ENCODE measurements around the gene FBXO3.
"Not testable (repeated sequence)": the region's sequence is repeated elsewhere in the genome, so short reads cannot be mapped to it uniquely, and the experiment has no call there.

Gene FBXO3

DNA sequence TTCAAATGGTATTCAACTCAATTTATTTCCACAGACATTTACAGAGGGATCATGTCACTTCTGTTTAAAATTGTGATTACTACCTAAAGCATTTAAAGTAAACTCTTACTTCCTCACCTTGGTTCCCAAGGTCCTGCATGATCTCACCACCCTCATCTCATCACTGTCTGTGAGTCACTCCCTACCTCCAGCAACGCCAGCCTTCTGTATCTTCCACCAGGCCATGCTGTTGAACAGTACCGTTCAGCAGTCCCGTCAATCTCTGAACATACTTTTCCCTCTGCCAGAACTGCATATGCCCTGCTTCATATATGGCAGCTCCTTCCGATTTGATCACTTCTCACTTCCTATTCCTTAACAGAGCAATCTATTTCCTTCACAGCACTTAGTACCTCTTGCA lies 2.0 kb downstream of the FBXO3 start:
- DNase-seq: no peak

DNA sequence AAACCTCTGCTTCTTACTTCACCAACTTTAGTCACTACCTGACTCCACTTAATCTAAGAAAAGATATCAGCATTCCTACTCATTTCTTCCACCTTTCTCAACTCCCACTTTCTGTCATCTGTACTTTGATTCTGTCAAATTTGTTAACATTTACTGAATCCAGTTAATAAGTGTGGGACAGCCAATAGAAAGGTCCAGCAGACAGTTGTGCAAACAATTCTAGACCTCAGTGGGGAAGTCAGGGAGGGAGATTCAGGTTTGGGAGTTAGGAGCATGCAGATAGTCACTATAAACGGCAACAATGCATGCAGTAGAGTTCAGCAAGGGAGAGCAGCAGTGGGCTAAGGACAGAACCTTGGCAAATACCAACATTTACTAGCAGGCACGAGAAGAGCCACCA lies 4.1 kb downstream of the FBXO3 start:
- DNase-seq: no peak

DNA sequence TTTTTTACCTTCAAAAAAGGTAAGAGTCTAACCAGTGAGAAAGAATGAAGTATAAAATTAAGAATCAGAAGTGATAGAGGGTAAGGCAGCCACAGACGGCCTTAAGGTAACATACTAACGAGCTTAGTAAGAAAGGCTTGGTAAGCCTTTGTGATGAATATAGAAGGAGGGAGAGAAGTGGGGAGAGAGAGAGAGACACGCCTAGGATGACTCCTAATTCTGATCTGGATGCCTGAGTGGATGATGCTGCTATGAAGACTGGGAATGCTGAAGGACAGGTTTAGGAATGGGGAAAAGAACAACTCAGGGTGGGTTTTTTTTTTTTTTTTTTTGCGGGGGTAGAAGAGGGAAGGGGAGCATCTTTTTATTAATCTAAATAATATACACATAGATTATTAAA lies 4.8 kb downstream of the FBXO3 start:
- DNase-seq: no peak

DNA sequence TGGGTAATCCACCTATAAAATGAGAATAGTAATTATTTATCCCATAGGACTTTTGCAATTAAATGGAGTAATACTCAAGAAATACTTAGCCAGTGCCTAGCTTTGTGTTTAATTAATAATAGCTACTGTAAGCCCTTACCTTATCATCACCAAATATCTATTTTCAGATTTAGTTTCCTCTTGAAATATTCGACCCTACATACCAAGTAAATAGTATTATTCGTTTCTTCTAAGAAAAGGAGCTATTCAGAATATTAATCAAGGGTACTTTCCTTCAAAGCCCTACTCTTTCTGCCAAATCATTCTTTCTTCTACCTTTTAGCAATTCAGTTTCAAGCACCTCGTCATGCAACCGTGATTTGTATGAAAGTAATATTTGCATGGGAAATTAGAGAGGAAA lies 6.7 kb downstream of the FBXO3 start:
- no peak for DNase-seq

DNA sequence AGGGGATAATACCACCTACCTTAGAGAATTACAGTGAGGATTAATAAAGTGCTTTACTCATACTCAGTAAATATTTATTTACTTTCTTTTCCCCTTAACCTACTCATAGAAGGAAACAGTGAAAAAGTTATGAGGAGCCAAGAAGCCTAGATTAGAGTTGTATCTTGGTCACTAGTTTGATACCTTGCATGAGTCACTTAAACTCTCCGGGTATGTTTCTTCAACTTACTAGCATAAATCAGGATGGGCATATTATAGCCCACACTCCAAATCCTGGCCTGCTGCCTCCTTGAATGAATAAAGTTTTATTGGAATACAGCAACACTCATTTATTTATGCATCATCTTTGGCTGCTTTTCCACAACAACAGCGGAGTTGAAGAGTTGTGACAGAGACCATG lies 8.2 kb downstream of the FBXO3 start:
- no peak for DNase-seq

DNA sequence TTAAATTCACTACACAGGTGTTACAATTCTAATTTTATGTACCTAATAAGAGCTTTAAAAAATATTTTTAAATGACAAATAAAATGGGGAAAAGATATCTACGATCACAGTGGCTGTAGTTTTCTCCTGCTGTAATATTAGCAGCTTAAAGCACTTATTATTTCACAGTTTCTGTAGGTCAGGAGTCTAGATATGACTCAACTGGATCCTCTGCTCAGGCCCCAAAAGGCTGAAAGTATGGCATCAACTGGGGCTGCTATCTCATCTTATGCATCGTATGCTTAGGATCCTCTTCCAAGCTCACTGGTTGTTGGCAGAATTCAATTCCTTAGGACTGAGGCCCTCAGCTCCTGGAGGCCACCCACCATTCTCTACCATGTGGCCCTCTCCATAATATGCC lies 12.8 kb downstream of the FBXO3 start:
- no peak for DNase-seq

DNA sequence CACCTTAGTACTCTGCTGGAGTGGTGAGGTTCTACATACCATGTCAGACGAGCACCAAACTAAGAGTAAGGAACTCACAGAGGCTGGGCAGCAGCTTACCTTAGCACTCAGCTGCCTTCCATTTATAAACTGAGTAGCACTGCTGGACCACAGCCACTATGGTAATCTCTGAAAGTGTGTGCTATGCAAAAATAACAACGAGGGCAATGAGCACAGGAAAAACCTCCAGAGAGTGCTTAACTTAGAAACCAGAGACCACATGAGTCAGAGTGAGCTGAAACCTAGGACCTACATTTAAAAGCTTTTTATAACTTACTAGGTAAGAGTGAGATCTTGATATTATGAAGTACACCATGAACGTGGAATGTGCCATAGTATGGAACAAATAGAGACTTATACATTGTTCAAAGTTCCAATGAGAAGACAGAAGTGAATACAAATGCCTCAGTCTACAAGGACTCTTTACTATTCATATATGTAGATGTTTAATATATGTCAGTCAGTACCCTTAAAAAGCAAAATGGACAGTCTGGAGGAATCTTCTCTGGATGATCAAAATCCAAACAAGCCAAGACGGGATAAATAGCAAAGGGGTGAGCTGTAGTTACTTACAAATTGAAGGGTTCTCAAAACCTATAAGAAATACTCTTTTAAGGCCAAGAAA lies 20.9 kb downstream of the FBXO3 start:
- DNase-seq: no peak

DNA sequence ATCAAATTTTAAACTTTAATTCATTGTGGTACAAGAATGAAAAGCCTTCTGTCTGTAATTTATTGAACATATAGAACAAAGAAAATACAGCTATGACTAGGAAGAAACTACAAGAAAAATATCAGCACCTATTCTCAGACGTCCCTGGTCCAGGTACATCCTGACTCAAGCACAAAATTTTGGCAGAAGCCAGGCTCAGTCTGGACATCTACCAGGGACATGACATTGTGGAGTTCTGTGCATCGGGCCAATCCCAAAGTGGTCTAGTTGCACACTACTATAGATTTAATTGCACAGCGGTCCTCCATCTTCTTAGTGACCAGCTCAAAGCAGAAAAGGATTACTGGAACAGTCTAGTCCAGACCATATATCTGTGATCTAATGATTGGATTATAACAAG lies 22.4 kb downstream of the FBXO3 start:
- no peak for DNase-seq

DNA sequence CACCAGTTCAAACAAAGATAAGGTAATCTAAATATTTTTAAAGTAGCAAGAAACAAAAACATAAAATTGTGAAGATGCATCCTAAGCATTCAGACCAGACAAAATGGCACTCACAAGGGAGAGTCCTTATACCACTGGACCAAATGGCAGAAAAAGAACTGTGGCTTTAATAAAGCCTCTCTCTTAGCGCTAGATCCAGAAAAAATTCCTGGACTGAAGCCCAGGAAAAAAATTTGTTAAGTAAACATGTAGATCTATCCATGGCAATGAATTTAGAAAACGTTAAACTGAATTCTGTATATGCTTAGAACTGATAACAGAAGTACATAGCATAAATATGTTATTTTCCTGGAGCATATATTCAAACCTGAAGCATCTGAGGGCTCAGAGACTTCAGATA lies 26.3 kb downstream of the FBXO3 start:
- DNase-seq: no peak

DNA sequence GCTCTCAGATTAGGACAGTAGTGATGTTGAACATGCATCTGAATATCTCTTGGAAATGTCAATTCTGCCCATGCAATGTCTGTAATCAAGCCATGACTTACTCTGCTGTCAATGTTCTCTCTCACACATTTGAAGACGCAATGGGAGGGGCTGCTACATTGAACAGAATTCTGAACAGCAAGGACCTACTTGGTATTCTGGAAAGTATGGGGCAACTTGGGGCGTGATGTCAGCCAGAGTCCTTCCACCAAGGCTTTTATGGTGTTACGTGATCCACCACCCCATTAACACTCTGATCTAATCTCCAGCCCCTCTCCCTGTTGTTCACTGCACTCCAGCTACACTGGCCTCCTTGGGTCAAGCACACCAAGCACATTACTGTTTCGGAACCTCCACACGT lies 31.0 kb downstream of the FBXO3 start:
- DNase-seq: no peak

DNA sequence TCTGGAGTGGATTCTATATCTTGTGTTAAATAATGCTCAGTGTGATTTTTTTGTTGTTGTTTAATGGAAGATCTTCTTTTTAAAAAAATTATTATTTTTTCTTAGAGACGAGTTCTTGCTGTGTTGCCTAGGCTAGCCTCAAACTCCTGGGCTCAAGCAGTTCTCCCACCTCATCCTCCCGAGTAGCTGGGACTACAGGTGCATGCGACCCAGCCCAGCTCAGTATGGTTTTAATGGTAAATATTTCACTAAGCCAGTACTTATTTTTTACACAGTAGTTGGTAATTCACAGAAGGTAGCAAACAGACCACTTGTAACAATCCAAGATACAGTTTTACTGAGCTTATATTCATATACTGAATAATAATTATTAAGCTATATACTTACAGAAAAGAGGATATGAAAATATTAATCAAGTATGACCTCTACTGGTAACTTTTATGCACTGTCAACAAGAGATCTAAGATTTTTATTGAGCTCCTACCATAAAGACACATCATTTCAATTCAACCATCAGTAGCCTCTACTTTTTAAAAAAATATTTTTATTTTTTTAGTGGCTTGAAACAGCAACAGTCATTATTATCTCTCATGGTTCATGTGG lies 32.0 kb downstream of the FBXO3 start:
- DNase-seq: no peak

DNA sequence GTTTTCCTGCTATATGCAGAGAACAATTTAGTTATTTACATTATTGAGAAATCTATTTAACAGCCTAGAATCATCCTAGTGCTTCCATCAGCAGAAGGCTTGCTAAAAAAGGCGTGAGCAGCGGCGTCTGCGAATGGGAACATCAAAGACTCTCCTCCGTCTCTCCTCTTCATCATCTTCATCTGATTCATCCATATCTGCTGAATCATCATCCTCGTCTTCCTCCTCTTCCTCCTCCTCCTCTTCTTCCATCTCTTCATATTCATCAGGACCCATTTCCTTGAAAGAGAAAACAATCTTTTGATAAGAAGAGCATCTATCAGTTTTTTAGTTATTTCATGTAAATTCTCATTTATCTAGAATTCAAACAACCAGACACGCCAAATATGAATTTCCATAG lies 32.5 kb downstream of the FBXO3 start:
- DNase-seq: no peak

DNA sequence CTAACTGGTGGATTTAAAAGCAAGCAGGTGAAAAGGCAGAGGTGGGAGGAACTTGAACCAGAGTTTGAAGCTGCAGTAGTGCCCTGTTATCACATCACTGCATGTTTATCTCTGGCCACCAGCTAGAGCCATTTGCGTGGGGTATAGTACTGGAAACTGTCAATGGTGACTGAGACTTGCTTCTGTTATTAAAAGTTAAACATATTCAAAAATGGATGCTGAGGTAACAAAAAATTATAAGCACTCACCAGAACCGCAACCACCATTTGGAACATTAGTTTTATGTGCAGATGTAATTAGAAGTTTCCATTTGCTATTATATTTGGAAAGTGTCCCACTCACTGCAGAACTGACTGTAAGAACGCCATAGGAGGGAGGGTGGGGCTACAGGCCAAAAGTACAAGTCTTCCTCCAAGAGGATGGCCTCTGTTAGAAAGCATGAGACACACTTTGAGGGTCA lies 36.9 kb downstream of the FBXO3 start:
- DNase-seq: no peak

DNA sequence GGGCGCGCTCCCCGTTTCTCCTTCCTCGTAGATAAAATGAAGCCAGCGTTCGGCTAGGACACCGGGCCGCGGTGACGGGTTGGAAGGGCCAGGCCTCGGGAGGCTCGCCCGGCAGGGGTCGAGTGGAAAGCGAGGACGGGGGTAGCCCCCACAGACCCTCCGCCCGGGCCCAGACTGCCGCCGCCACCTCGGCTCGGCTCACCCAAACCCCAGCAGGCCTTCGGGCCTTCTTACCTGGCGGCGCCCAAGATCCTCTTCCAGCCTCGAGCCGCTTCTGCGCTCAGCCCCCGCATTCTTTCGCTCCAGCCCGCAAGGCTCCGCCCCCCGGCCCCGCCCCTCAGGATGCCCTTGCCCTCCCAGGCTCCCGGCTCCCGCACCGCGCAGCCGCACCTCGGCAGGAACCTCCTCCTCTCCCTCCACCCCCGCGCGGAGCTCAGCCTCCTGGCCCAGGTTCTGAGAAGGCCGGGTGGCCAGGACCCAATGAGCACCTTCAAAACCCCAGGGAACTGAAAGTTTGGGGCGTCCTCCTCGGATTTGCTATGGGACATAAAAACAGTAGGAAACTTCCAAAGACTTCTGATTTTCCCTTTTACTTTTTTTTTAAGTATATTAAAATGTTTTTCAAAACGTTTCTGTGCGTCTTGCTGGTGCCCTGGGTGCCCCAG lies 38.0 kb downstream of the FBXO3 start, which contains the start of gene CD59:
Gene CD59 (minus strand): TSS at position 276 of the 665 bp plus-strand sequence. CDS start 13,978 bp downstream, outside the sequence.
- DNase-seq: peak; percentile 88

DNA sequence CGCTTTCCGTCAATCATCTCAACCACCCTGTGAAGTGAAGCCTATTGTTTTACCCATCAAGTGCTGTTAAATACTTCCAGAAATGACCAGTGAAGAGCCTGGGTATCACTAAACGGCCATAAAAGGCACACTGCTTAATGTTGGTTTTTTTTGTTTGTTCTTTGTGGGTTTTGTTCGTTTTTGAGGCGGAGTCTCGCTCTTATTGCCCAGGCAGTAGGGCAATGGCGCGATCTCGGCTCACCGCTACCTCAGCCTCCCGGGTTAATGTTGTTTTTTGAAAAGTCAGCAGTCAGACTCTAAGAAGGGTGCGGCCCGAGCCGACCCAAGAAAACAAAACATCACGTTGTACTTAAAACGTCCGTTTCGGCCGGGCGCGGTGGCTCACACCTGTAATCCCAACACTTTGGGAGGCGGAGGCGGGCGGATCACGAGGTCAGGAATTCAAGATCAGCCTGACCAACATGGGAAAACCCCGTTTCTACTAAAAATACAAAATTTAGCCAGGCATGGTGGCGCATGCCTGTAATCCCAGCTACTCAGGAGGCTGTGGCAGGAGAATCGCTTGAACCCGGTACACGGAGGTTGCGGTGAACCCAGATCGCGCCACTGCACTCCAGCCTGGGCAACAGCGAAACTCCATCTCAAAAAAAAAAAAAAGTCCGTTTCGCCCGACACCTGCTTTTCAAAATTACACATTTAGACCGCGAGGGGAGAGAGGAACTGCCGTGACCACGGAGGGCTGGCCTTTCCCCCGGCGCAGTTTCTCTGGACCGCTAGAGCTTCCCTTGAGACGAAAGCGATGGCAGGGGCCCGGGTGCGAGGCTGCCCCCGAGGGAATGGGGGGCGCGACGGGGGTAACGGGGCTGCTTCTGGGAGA lies 38.8 kb downstream of the FBXO3 start:
- peak; percentile 26 for DNase-seq

DNA sequence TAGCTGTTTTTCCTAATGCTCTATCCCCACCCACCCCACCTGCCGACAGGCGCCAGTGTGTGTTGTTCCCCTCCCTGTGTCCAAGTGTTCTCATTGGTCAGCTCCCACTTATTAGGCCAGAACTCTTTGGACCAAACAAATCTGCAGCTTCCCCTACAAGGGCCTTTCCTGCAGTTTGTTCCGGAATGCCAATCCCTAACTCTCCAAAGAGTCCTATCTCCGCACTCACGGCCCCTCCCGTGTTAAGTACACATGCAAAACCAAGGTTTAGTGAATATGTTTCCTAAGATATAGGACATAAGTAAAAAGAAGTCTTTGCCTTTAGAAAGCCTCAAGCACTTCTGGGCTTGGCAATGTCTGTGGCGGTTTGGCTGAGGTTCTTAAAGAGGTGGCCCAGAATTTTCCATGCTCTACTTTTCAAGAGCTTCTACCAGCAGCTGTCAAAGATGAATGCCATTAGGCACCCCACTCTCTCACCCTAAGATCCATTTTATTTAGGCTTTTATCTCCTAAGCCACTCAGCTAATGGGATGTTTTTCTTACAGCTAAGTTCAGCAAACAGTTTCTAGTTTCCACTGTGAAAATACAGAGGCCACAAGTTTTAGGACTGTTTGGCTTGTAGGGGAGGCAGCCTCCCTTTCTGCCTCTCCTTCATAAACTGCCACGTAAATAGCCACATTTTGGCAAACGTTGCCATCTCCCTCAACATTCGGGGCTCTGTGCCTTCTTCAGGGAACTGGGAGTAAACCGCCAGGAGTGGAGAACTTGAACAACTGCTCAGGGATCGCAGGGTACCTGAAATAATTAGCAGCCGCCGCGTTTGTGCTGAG lies 39.7 kb downstream of the FBXO3 start:
- DNase-seq: no peak

DNA sequence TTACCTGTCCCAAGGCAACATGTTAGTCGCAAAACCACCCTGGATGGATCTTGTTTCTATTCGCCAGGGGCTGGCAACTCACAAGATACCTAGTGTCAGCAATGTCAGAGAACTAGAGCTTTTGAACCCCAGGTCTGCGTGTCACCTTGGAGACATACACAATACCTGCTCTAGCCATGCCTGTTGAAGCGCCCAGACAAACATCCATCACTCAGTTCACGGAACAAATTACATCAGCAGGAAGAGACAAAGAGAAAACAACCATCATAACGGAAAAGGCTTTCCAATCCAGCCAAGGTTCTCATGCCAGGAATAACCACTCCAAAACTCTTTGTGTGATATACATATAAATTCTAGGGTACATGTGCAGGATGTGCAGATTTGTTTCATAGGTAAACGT lies 40.3 kb downstream of the FBXO3 start:
- DNase-seq: no peak

DNA sequence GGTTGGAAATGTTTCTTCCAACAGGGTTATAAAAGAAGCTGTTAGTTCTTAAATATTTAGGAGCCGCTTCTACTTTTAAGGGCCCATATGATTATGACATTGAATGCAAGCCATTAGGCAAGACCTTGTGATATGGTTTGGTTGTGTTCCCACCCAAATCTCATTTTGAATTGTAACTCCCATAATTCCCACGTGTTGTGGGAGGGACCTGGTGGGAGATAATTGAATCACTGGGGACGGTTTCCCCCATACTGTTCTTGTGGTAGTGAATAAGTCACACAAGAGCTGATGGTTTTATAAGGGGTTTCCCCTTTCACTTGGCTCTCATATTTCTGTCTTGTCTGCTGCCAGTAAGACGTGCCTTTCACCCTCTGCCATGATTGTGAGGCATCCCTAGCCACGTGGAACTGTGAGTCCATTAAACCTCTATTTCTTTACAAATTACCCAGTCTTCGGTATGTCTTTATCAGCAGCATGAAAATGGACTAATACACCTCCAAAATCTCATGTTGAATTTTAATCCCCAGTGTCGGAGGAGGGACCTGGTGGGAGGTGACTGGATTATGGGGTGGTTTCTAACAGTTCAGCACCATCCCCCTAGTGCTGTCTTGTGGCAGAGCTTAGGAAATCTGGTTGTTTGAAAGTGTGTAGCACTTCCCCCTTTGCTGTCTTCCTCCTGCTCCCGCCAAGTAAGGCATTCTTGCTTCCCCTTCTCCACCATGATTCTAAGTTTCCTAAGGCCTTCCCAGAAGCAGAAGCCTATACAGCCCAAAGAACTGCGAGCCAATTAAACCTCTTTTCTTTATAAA lies 42.4 kb downstream of the FBXO3 start:
- no peak for DNase-seq

DNA sequence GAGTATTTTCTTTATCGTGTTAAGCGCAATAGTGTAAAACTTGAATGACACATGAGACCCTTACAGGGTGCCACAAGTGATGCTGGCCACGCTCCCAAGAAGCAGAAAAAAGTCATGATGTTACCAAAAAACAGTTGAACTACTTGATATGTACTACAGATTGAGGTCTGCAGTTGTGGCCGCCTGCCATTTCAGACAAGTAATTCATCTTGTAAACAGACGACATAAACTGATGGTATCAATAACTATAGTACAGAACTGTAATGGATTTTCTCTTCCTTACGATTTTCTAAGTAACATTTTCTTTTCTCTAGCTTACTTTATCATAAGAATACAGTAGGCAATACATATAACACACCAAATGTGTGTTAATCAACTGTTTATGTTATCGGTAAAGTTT lies 43.6 kb downstream of the FBXO3 start:
- no peak for DNase-seq

DNA sequence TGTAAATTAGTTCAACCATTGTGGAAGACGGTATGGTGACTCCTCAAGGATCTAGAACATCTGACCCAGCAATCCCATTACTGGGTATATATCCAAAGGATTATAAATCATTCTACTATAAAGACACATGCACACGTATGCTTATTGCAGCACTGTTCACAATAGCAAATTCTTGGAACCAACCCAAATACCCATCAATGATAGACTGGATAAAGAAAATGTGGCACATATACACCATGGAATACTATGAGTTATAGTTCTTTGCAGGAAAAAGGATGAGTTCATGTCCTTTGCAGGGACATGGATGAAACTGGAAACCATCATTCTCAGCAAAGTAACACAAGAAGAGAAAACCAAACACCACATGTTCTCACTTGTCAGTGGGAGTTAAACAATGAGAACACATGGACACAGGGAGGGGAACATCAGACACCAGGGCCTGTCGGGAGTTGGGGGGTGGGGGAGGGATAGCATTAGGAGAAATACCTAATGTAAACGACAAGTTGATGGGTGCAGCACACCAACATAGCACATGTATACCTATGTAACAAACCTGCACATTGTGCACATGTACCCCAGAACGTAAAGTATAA lies 45.2 kb downstream of the FBXO3 start:
- DNase-seq: not testable (repeated sequence)

DNA sequence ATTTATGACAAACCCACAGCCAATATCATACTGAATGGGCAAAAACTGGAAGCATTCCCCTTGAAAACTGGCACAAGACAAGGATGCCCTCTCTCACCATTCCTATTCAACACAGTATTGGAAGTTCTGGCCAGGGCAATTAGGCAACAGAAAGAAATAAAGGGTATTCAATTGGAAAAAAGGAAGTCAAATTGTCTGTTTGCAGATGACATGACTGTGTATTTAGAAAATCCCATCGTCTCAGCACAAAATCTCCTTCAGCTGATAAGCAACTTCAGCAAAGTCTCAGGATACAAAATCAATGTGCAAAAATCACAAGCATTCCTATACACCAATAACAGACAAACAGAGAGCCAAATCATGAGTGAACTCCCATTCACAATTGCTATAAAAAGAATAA lies 46.8 kb downstream of the FBXO3 start:
- DNase-seq: not testable (repeated sequence)

Measured in effector CD4-positive, alpha-beta T cell (primary cell).